Trophoblast cell (in vitro differentiated cells and primary cell): Measurements from ENCODE around the gene PSMD13.

Experiments used
- DNase-seq, 2 donors: peaks; one replicate each; pipeline ENCODE4 v3.0.0-alpha.2; 2016
- H2AFZ ChIP-seq: 2 replicates; pipeline ENCODE4 v1.6.1; 2013; ENCODE audit warnings: low read length, moderate library complexity, mild to moderate bottlenecking; ENCODE audit not compliant: insufficient read depth, poor library complexity
- H2AK5ac ChIP-seq: 2 replicates; pipeline ENCODE4 v1.6.1; 2013; ENCODE audit warnings: mild to moderate bottlenecking, low read length
- H2BK120ac ChIP-seq: 2 replicates; pipeline ENCODE4 v1.6.1; 2013; ENCODE audit warnings: low read length, mild to moderate bottlenecking, moderate library complexity; ENCODE audit not compliant: insufficient read depth, poor library complexity
- H2BK12ac ChIP-seq: 2 replicates; pipeline ENCODE4 v1.6.1; 2013; ENCODE audit warnings: mild to moderate bottlenecking, low read length, moderate library complexity
- H2BK5ac ChIP-seq: 2 replicates; pipeline ENCODE4 v1.6.1; 2013; ENCODE audit warnings: low read length, low read depth, moderate library complexity, mild to moderate bottlenecking; ENCODE audit not compliant: poor library complexity
- H3K14ac ChIP-seq: 2 replicates; pipeline ENCODE4 v1.6.1; 2013; ENCODE audit warnings: mild to moderate bottlenecking, low read length
- H3K18ac ChIP-seq: 2 replicates; pipeline ENCODE4 v1.6.1; 2013; ENCODE audit warnings: mild to moderate bottlenecking, low read length
- H3K23ac ChIP-seq: 2 replicates; pipeline ENCODE4 v1.6.1; 2013; ENCODE audit warnings: low read length
- H3K27ac ChIP-seq: 2 replicates; pipeline ENCODE4 v1.5.1; 2013; ENCODE audit warnings: low read depth, mild to moderate bottlenecking, inconsistent platforms, low read length, moderate library complexity
- H3K27me3 ChIP-seq: 2 replicates; pipeline ENCODE4 v1.6.1; 2013; ENCODE audit warnings: inconsistent platforms, mild to moderate bottlenecking, low read length, moderate library complexity; ENCODE audit not compliant: insufficient read depth
- H3K36me3 ChIP-seq, 2 experiments: 1 replicate in 1 of 2; 2 replicates in 1 of 2; pipeline ENCODE4 v1.6.1; 2013; ENCODE audit warnings: low read length in 2 of 2, mild to moderate bottlenecking in 2 of 2, moderate library complexity in 1 of 2; ENCODE audit not compliant: insufficient read depth in 2 of 2, control insufficient read depth in 1 of 2
- H3K4ac ChIP-seq: 2 replicates; pipeline ENCODE4 v1.6.1; 2013; ENCODE audit warnings: low read depth, mild to moderate bottlenecking, low read length, moderate library complexity
- H3K4me1 ChIP-seq, 2 experiments: 1 replicate in 1 of 2; 2 replicates in 1 of 2; pipeline ENCODE4 v1.6.1; 2013; ENCODE audit warnings: low read length in 2 of 2, mild to moderate bottlenecking in 2 of 2, moderate library complexity in 1 of 2; ENCODE audit not compliant: insufficient read depth in 2 of 2, control insufficient read depth in 1 of 2
- H3K4me2 ChIP-seq: 2 replicates; pipeline ENCODE4 v1.6.1; 2013; ENCODE audit warnings: inconsistent platforms, mild to moderate bottlenecking, low read length, moderate library complexity
- H3K4me3 ChIP-seq: 2 replicates; pipeline ENCODE4 v1.5.1; 2013; ENCODE audit warnings: mild to moderate bottlenecking, low read depth, low read length, inconsistent platforms
- H3K79me1 ChIP-seq: one replicate; pipeline ENCODE4 v1.6.1; 2013; ENCODE audit warnings: low read length
- H3K79me2 ChIP-seq: 2 replicates; pipeline ENCODE4 v1.6.1; 2013; ENCODE audit warnings: low read length, mild to moderate bottlenecking; ENCODE audit not compliant: control insufficient read depth, insufficient read depth, poor library complexity
- H3K9ac ChIP-seq: 2 replicates; pipeline ENCODE4 v1.6.1; 2013; ENCODE audit warnings: mild to moderate bottlenecking, low read length
- H3K9me3 ChIP-seq: 2 replicates; pipeline ENCODE4 v1.6.1; 2013; ENCODE audit warnings: low read depth, mild to moderate bottlenecking, control low read depth, inconsistent platforms, low read length; ENCODE audit not compliant: insufficient read depth
- H4K12ac ChIP-seq: 2 replicates; pipeline ENCODE4 v1.6.1; 2013; ENCODE audit warnings: low read depth, mild to moderate bottlenecking, low read length, moderate library complexity
- H4K8ac ChIP-seq: 2 replicates; pipeline ENCODE4 v1.6.1; 2013; ENCODE audit warnings: low read depth, mild to moderate bottlenecking, low read length, moderate library complexity
- H4K91ac ChIP-seq: one replicate; pipeline ENCODE4 v1.6.1; 2013; ENCODE audit warnings: low read depth, mild to moderate bottlenecking, low read length, moderate library complexity
- WGBS: extraction: QIAGEN DNeasy Blood & Tissue Kit; methylation state at CpG from one replicate; pipeline ENCODE4 v1.1.7; 2013; ENCODE audit warnings: missing lambda C conversion rate; ENCODE audit not compliant: insufficient read length, insufficient coverage; ENCODE audit errors: extremely low coverage; 5-methylcytosine and 5-hydroxymethylcytosine counted together

Gene PSMD13

GRCh38 chr11:271319-271715 lies 34.5 kb downstream of the PSMD13 start:
- Histone ChIP-seq H3K9me3 (no peaks in the 10 kb centered on the region), H3K27me3 (no peaks in the 10 kb centered on the region), H3K4ac (no peak overlapping the region), H3K18ac (no peak overlapping the region), H2AFZ (peak overlapping the region; percentile 17), H2BK5ac (no peak overlapping the region), H2BK120ac (no peak overlapping the region), H3K4me3 (no peak overlapping the region), H4K12ac (no peak overlapping the region), H3K23ac (no peak overlapping the region), H2AK5ac (no peak overlapping the region), H3K36me3 (no peaks in the 10 kb centered on the region), H3K9ac (no peak overlapping the region), H4K8ac (peak overlapping the region; percentile 53), H4K91ac (peak overlapping the region; percentile 66), H3K4me2 (no peak overlapping the region), H3K79me2 (no peaks in the 10 kb centered on the region), H3K4me1 (peaks cover 0 to 2% of the 10 kb centered on the region in 2 experiments), H3K14ac (peak overlapping the region; percentile 40), H3K79me1 (peaks cover 2% of the 10 kb centered on the region), H2BK12ac (no peak overlapping the region), H3K27ac (no peak overlapping the region)
- no peak for DNase-seq
- no CpG with 5 or more reads among the region's 8 CpGs for WGBS

- no peak overlapping the region for H3K23ac ChIP-seq
- peaks cover 2% of the 10 kb centered on the region for H3K79me1 ChIP-seq
- no peak overlapping the region for H2BK12ac ChIP-seq
- H3K4me2 ChIP-seq: no peak overlapping the region
- H3K9me3 ChIP-seq: no peaks in the 10 kb centered on the region
- H2AFZ ChIP-seq: no peak overlapping the region
- H3K36me3 ChIP-seq: no peaks in the 10 kb centered on the region
- H3K4me1 ChIP-seq: peaks cover 0 to 2% of the 10 kb centered on the region in 2 experiments
- WGBS: no CpG with 5 or more reads among the region's 22 CpGs
- no peak overlapping the region for H3K9ac ChIP-seq
- DNase-seq: no peak
- no peak overlapping the region for H4K91ac ChIP-seq
- H3K79me2 ChIP-seq: no peaks in the 10 kb centered on the region
- no peak overlapping the region for H3K14ac ChIP-seq
- H4K8ac ChIP-seq: no peak overlapping the region
- no peak overlapping the region for H2BK120ac ChIP-seq
- H3K27me3 ChIP-seq: no peaks in the 10 kb centered on the region
- H3K18ac ChIP-seq: no peak overlapping the region
- H3K27ac ChIP-seq: no peak overlapping the region
- no peak overlapping the region for H2BK5ac ChIP-seq
- H3K4ac ChIP-seq: no peak overlapping the region
- H2AK5ac ChIP-seq: no peak overlapping the region
- no peak overlapping the region for H4K12ac ChIP-seq
- H3K4me3 ChIP-seq: no peak overlapping the region
These were observed 35.6 kb downstream of the PSMD13 start for GRCh38 chr11:272195-272930.

- peaks cover 2% of the 10 kb centered on the region for H3K79me1 ChIP-seq
- no peak overlapping the region for H3K9ac ChIP-seq
- no peak overlapping the region for H3K4me2 ChIP-seq
- H2BK5ac ChIP-seq: no peak overlapping the region
- no peak for DNase-seq
- H3K36me3 ChIP-seq: no peaks in the 10 kb centered on the region
- H3K27me3 ChIP-seq: no peaks in the 10 kb centered on the region
- no peak overlapping the region for H3K18ac ChIP-seq
- H3K79me2 ChIP-seq: no peaks in the 10 kb centered on the region
- peaks cover 0 to under 1% of the 10 kb centered on the region in 2 experiments for H3K4me1 ChIP-seq
- no peak overlapping the region for H4K12ac ChIP-seq
- H4K8ac ChIP-seq: no peak overlapping the region
- H3K14ac ChIP-seq: no peak overlapping the region
- H3K4me3 ChIP-seq: no peak overlapping the region
- no peak overlapping the region for H2AK5ac ChIP-seq
- H3K9me3 ChIP-seq: no peaks in the 10 kb centered on the region
- no peak overlapping the region for H3K4ac ChIP-seq
- no peak overlapping the region for H2BK120ac ChIP-seq
- no CpG with 5 or more reads among the region's 6 CpGs for WGBS
- H2AFZ ChIP-seq: no peak overlapping the region
- H4K91ac ChIP-seq: no peak overlapping the region
- H2BK12ac ChIP-seq: no peak overlapping the region
- H3K27ac ChIP-seq: no peak overlapping the region
- no peak overlapping the region for H3K23ac ChIP-seq
These were observed 36.1 kb downstream of the PSMD13 start for GRCh38 chr11:272931-273198.

GRCh38 chr11:276219-276618 lies 39.4 kb downstream of the PSMD13 start:
- H2AK5ac ChIP-seq: no peak overlapping the region
- no peak overlapping the region for H3K4me2 ChIP-seq
- H2BK12ac ChIP-seq: no peak overlapping the region
- no peak for DNase-seq
- H2AFZ ChIP-seq: no peak overlapping the region
- no peaks in the 10 kb centered on the region for H3K36me3 ChIP-seq
- no peak overlapping the region for H3K4me3 ChIP-seq
- no peak overlapping the region for H3K18ac ChIP-seq
- no peak overlapping the region for H3K14ac ChIP-seq
- peaks cover 1% of the 10 kb centered on the region for H3K79me1 ChIP-seq
- H4K91ac ChIP-seq: no peak overlapping the region
- H2BK5ac ChIP-seq: no peak overlapping the region
- H3K79me2 ChIP-seq: no peaks in the 10 kb centered on the region
- no peaks in the 10 kb centered on the region for H3K27me3 ChIP-seq
- H4K12ac ChIP-seq: no peak overlapping the region
- no peak overlapping the region for H4K8ac ChIP-seq
- no peak overlapping the region for H3K27ac ChIP-seq
- no peaks in the 10 kb centered on the region for H3K9me3 ChIP-seq
- H3K4me1 ChIP-seq: no peaks in the 10 kb centered on the region
- no peak overlapping the region for H3K4ac ChIP-seq
- no peak overlapping the region for H2BK120ac ChIP-seq
- H3K9ac ChIP-seq: no peak overlapping the region
- no peak overlapping the region for H3K23ac ChIP-seq
